CD14-positive monocyte (primary cell): ENCODE measurements around the gene MAFF. TPM values are rescaled to one million over a fixed set of nuclear protein-coding genes. Genes with fewer than 3 reads are reported as not detected.

Experiments
- DNase-seq, 3 donors: peaks; one replicate each; pipeline ENCODE4 v3.0.0-alpha.2; 2011 to 2022
- H2AFZ ChIP-seq: 2 replicates; pipeline ENCODE4 v1.6.0; 2012; ENCODE audit warnings: mild to moderate bottlenecking, low read depth, low read length, inconsistent platforms; ENCODE audit not compliant: insufficient read depth, poor library complexity, severe bottlenecking
- H3K27ac ChIP-seq, 2 donors: 1 replicate in 1 of 2; 2 replicates in 1 of 2; pipeline ENCODE4 v1.5.1; 2012 to 2013; ENCODE audit warnings: low read length in 2 of 2, control low read depth in 1 of 2, inconsistent platforms in 1 of 2, low read depth in 1 of 2, mild to moderate bottlenecking in 1 of 2
- H3K27me3 ChIP-seq, 2 donors: one replicate each; pipeline versions ENCODE4 v1.6.0 to v1.6.1; 2011 to 2013; ENCODE audit warnings: low read length in 2 of 2; ENCODE audit not compliant: control insufficient read depth in 2 of 2, insufficient read depth in 2 of 2
- H3K36me3 ChIP-seq, 2 donors: replicated peaks in 1 of 2; 1 replicate in 1 of 2; 2 replicates in 1 of 2; pipeline versions ENCODE4 v1.5.1 to v1.6.1; 2012 to 2013; ENCODE audit warnings: low read length in 2 of 2, control low read depth in 1 of 2, inconsistent platforms in 1 of 2, mild to moderate bottlenecking in 1 of 2; ENCODE audit not compliant: insufficient read depth in 2 of 2, control insufficient read depth in 1 of 2
- H3K4me1 ChIP-seq, 2 donors: 1 replicate in 1 of 2; 2 replicates in 1 of 2; pipeline versions ENCODE4 v1.5.1 to v1.6.1; 2012 to 2013; ENCODE audit warnings: low read length in 2 of 2, control low read depth in 1 of 2, inconsistent platforms in 1 of 2, mild to moderate bottlenecking in 1 of 2, moderate library complexity in 1 of 2; ENCODE audit not compliant: insufficient read depth in 2 of 2, control insufficient read depth in 1 of 2
- H3K4me2 ChIP-seq: replicated peaks from 2 replicates; pipeline ENCODE3; 2012; ENCODE audit warnings: low read length, moderate library complexity, mild to moderate bottlenecking; ENCODE audit not compliant: poor library complexity, severe bottlenecking; ENCODE audit errors: extremely low read depth
- H3K4me3 ChIP-seq, 3 experiments: fragments of 200-600 bp in 1 of 3; sonication (generic) in 1 of 3; replicated peaks in 1 of 3; 1 replicate in 2 of 3; 2 replicates in 1 of 3; pipeline ENCODE4 v1.5.1; 2011 to 2013; ENCODE audit warnings: low read length in 3 of 3, mild to moderate bottlenecking in 3 of 3, control low read depth in 2 of 3, low read depth in 2 of 3, inconsistent platforms in 1 of 3, moderate library complexity in 1 of 3
- H3K79me2 ChIP-seq: 2 replicates; pipeline ENCODE4 v1.6.0; 2012; ENCODE audit warnings: mild to moderate bottlenecking, control low read depth, inconsistent platforms, low read length, moderate library complexity; ENCODE audit not compliant: insufficient read depth
- H3K9ac ChIP-seq: 2 replicates; pipeline ENCODE4 v1.6.0; 2017; ENCODE audit warnings: low read length, mild to moderate bottlenecking; ENCODE audit not compliant: insufficient read depth, poor library complexity, severe bottlenecking
- H3K9me3 ChIP-seq, 2 donors: replicated peaks in 1 of 2; 1 replicate in 1 of 2; 2 replicates in 1 of 2; pipeline versions ENCODE4 v1.5.1 to v1.6.1; 2012 to 2013; ENCODE audit warnings: low read length in 2 of 2, control low read depth in 1 of 2; ENCODE audit not compliant: control insufficient read depth in 1 of 2, insufficient read depth in 1 of 2
- H4K20me1 ChIP-seq: 2 replicates; pipeline ENCODE4 v1.6.0; 2012; ENCODE audit warnings: mild to moderate bottlenecking, low read length, control low read depth, moderate library complexity; ENCODE audit not compliant: insufficient read depth
- H3K27ac Mint-ChIP-seq, 7 donors: one replicate each; pipeline ENCODE4 v1.8.0; 2020; ENCODE audit warnings: mild to moderate bottlenecking in 7 of 7, mixed read lengths in 7 of 7, moderate library complexity in 6 of 7, inconsistent platforms in 2 of 7
- H3K27me3 Mint-ChIP-seq, 3 donors: one replicate each; pipeline ENCODE4 v1.8.0; 2021 to 2022; ENCODE audit warnings: low read depth in 3 of 3, mild to moderate bottlenecking in 3 of 3, mixed read lengths in 3 of 3, moderate library complexity in 3 of 3, inconsistent platforms in 1 of 3
- H3K36me3 Mint-ChIP-seq, 2 donors: one replicate each; pipeline ENCODE4 v1.8.0; 2020; ENCODE audit warnings: mixed read lengths in 2 of 2, inconsistent platforms in 1 of 2, mild to moderate bottlenecking in 1 of 2
- H3K4me1 Mint-ChIP-seq: one replicate; pipeline ENCODE4 v1.8.0; 2020; ENCODE audit warnings: mild to moderate bottlenecking, mixed read lengths
- H3K4me3 Mint-ChIP-seq, 2 donors: one replicate each; pipeline ENCODE4 v1.8.0; 2020; ENCODE audit warnings: mild to moderate bottlenecking in 2 of 2, mixed read lengths in 2 of 2, moderate library complexity in 1 of 2
- H3K9me3 Mint-ChIP-seq, 7 donors: one replicate each; pipeline ENCODE4 v1.8.0; 2020 to 2022; ENCODE audit warnings: mixed read lengths in 7 of 7, mild to moderate bottlenecking in 6 of 7, moderate library complexity in 6 of 7, inconsistent platforms in 2 of 7
- WGBS: methylation state at CpG from one replicate; pipeline ENCODE4 v1.1.5; 2013; ENCODE audit warnings: missing lambda C conversion rate; ENCODE audit not compliant: insufficient coverage; 5-methylcytosine and 5-hydroxymethylcytosine counted together
- intact Hi-C, 2 donors: fragments of 100-400 bp; cut with micrococcal nuclease; formaldehyde crosslinking; loops; one replicate each; pipeline versions ENCODE4 v1.15.0 to v1.15.1; 2023
- polyA plus RNA-seq, 3 donors: library from polyadenylated mRNA; depleted of rRNA in 1 of 3; unstranded in 2 of 3; stranded (reverse) in 1 of 3; fragments of 300-500 nt in 2 of 3; fragments of >200 nt in 1 of 3; fragmentation: Illumina TruSeq in 2 of 3; gene quantifications; 1 replicate in 2 of 3; 2 replicates in 1 of 3; pipeline ENCODE4 v1.2.3, GENCODE V29; 2012 to 2021
- TF ChIP-seq, protein P1 (sequence below): fragments of 200-600 bp; IDR thresholded peaks from one replicate; pipeline ENCODE4 v1.8.0; 2022; ENCODE audit warnings: antibody characterized with exemption, mild to moderate bottlenecking

The MAFF gene
- polyA plus RNA-seq, 3 donors = 1.5 to 67.3 (median 2.0) TPM

DNA sequence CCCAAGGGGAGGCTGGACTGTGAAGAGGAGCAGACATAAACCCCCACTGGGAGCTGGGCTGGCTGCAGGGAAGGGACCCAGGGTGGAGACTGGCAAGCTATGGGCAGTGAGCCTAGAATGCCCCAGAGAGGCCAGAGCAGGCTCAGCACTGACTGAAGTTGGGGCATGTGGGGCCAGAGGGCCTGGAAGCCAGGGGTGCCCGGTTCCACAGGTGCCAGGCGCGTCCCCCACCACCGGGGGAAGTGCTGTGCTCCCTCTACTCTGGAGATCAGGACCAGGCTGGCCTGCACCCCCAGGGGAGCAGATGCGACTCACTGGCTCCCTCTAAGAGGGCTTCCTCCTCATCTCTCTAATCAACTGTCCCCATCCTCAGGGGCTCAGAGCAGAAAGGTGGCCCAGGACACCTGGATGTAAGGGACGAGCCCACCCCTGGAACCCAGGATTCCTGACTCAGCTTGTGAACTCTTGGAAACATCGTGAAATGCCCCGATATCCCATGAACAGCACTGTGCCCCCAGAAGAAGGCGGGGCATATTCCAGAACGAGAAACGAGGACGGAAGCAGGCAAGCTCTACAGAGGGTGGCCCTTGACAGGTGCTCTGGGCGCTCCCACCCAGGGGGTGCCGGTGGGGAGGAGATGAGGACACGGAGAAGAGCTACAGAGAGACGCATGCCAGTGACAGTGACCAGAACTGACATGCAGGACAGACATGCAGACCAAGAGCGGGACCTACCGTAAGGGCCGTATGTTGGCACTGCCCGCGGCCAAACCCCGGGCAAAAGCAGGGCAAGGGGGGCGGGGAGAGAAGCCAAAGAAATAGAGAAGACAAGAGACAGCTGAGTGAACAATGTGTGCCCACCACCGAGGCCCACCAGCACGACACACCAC, 20.4 kb downstream of the MAFF start:
- Mint-ChIP-seq H3K36me3 (peaks cover 29 to 65% of the 10 kb centered on the region in 2 donors), H3K27ac (no peak overlapping the region), H3K27me3 (peaks cover 0 to 2% (median 2%) of the 10 kb centered on the region in 3 donors), H3K9me3 (peaks cover 0 to 1% (median 0%) of the 10 kb centered on the region in 7 donors), H3K4me3 (no peak overlapping the region), H3K4me1 (peaks cover 8% of the 10 kb centered on the region)
- Histone ChIP-seq H3K27ac (no peak overlapping the region), H3K79me2 (no peaks in the 10 kb centered on the region), H3K36me3 (peaks cover 22 to 36% of the 10 kb centered on the region in 2 donors), H3K27me3 (no peaks in the 10 kb centered on the region), H2AFZ (no peak overlapping the region), H3K4me3 (no peak overlapping the region), H3K4me2 (no peak overlapping the region), H3K9me3 (no peaks in the 10 kb centered on the region), H4K20me1 (no peaks in the 10 kb centered on the region), H3K9ac (no peak overlapping the region), H3K4me1 (peaks cover 13 to 21% of the 10 kb centered on the region in 2 donors)
- TF ChIP-seq, protein P1, sequence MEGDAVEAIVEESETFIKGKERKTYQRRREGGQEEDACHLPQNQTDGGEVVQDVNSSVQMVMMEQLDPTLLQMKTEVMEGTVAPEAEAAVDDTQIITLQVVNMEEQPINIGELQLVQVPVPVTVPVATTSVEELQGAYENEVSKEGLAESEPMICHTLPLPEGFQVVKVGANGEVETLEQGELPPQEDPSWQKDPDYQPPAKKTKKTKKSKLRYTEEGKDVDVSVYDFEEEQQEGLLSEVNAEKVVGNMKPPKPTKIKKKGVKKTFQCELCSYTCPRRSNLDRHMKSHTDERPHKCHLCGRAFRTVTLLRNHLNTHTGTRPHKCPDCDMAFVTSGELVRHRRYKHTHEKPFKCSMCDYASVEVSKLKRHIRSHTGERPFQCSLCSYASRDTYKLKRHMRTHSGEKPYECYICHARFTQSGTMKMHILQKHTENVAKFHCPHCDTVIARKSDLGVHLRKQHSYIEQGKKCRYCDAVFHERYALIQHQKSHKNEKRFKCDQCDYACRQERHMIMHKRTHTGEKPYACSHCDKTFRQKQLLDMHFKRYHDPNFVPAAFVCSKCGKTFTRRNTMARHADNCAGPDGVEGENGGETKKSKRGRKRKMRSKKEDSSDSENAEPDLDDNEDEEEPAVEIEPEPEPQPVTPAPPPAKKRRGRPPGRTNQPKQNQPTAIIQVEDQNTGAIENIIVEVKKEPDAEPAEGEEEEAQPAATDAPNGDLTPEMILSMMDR = no peak
- 93% methylated on average over 21 of the region's 25 CpGs for WGBS
- DNase-seq = no peak
- intact Hi-C loops = no loop called here

DNA sequence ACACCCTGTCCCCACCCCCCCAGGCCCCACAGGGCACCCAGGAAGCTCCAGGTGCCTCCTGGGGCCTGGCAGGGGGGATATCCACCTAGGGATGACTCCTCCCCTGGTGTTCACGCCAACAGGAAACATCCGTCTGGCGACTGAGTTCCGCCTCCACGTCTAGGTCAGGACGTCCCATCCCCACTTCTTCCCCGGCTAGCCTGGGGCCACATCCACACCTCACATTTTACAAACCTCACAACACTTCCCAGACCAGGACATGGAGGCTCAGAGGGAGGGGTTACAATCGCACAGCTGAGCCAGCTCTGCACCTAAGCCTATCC, 21.0 kb downstream of the MAFF start:
- H4K20me1 ChIP-seq = no peaks in the 10 kb centered on the region

More for the DNA sequence above, 21.0 kb downstream of the MAFF start:
- no peak overlapping the region for H3K27ac Mint-ChIP-seq
- no peak overlapping the region for H3K4me2 ChIP-seq
- TF ChIP-seq, protein P1 = no peak
- H3K9me3 Mint-ChIP-seq = peaks cover 0 to 1% (median 0%) of the 10 kb centered on the region in 7 donors
- no peak overlapping the region for H3K9ac ChIP-seq
- no peak overlapping the region for H3K27ac ChIP-seq
- no peak overlapping the region for H3K4me3 Mint-ChIP-seq
- peaks cover 23 to 37% of the 10 kb centered on the region in 2 donors for H3K36me3 ChIP-seq
- no peak for DNase-seq
- peaks cover 8% of the 10 kb centered on the region for H3K4me1 Mint-ChIP-seq
- H2AFZ ChIP-seq = no peak overlapping the region
- peaks cover 0 to 2% (median 2%) of the 10 kb centered on the region in 3 donors for H3K27me3 Mint-ChIP-seq
- no peaks in the 10 kb centered on the region for H3K9me3 ChIP-seq
- peaks cover 13 to 21% of the 10 kb centered on the region in 2 donors for H3K4me1 ChIP-seq
- WGBS = 45% methylated on average over 7 of the region's 8 CpGs
- H3K27me3 ChIP-seq = no peaks in the 10 kb centered on the region
- H3K36me3 Mint-ChIP-seq = peaks cover 33 to 71% of the 10 kb centered on the region in 2 donors
- no peaks in the 10 kb centered on the region for H3K79me2 ChIP-seq
- H3K4me3 ChIP-seq = no peak overlapping the region
- intact Hi-C loops = no loop called here
